Skin of body (tissue), 2 donors: ENCODE results near the gene JAKMIP1. TPM values are rescaled to one million over a fixed set of nuclear protein-coding genes. Genes with fewer than 3 reads are reported as not detected.
"Not testable (repeated sequence)": the region's sequence is repeated elsewhere in the genome, so short reads cannot be mapped to it uniquely, and the experiment has no call there.

Experiments used
- DNase-seq: peaks from one replicate; lab custom pipeline; 2025; lab: John Stamatoyannopoulos, UW
- total RNA-seq: library from RNA; depleted of rRNA; stranded (reverse); fragments of >200 nt; gene quantifications from one replicate; pipeline ENCODE4 v1.2.3, GENCODE V29; 2014

Gene JAKMIP1
- total RNA-seq, 1 donor from 2014 or later: 0.59 TPM

DNA sequence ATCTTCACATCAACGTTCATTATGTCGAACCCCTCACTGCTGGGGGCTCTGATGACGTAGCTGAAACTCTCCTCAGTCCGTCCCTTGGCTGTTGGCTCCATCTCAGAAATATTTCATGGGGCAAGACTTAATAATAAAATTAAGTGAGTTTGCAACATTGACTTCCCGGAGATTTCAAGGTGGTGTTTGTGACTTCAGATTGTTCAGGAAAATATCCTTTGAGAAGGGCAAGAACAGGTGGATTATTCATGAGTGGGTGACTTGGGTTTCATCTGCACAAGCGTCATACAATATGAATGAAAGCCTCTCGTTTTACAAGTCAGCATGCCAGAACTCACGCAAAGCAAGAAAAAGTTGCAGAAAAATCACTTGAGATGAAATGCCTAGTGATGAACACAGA, 182.0 kb downstream of the JAKMIP1 start, which contains the start of gene C4orf50:
C4orf50 (minus strand) TSS at position 101 of the 400 bp plus-strand sequence.
- DNase-seq: no peak

DNA sequence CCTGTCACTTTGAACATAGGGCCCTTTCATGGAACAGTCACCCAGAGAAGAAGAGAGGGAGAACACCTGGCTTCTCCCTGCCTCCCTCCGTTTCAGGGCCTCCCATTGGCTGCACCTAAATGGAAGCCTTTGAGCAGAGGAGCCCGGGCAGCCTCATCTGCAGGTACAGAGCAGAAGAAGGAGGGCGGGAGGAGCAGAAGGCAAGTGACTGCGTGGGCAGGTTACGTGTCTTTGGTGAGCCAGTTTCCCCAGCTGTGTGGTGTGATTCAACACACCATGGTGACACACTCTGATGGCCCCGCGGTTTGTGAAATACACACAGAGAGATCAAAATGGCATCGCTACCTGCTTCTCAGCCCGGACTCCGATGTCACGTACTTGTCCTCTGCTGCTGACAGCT, 182.5 kb downstream of the JAKMIP1 start:
- DNase-seq: no peak

DNA sequence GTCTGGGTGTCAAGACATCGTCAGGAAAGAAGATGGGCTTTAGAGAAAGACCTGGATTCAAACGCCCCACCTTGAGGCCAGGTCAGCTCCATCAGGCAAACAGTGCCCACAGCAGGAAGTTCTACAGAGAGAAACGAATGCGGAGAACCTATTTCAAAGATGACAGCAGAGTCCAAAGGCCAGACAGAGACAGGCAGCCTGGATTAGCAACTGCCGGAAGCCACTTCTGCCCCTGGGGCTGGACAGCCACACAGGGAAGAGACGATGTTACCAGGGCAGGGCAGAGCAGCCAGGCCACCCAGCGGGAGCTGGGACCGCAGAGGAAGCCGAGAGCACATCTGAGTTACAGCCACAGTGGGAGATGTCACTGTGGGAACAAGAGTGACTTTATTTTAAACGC, 183.3 kb downstream of the JAKMIP1 start:
- no peak for DNase-seq

DNA sequence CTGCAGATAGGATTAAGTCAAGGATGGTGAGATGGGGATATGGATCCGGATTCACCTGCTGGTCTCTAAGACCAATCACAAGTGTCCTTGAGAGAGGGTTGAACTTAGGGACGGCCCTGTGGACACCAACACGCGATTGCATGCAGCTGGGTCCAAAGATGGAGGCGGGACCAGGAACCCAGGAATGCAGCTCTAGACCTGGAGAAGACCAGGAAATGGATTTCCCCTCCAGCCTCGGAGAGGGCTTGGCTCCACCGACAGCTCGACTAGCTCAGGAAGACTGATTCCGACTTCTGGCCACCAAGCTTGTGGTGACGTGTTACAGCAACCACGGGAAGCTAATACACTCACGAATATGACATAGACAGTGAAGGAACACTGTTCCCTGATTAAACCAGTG, 186.8 kb downstream of the JAKMIP1 start:
- DNase-seq: no peak

DNA sequence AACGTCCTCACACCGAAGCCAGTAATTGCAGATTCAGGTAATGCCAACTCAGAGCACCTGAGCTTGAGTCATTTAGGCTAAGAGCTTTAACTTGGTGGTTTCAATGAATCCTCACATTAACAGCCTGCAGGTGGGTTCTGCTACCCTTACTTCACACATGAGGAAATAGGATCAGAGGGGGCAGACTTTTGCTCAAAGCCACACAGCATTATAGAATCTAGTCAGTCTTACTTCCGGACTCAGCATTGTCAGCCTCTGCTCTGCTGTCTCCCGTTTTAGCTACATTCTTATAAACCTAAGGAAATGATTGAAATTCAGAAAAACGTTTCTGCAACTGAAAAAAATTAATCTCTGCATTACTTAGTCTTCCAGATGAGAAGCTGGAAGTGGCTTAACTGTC, 188.1 kb downstream of the JAKMIP1 start:
- no peak for DNase-seq

DNA sequence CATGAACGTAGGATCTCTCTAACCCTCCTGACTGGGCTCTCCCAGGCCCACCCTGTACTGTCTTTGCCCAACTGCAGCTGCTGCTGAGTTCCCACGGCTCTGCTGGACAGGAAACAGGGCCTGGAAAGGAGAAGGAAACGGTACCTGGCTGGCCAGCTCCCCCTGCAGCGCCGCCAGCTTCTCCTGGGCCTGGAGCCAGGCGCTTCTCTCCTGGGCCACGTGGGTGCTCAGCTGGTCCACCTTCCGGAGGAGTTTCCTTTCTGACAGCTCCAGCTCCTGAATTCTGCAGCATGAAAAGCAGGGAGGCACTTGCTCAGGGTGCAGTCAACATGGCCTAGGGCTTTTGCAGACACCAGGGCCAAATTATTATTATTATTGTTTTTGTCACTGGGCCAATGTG, 188.7 kb downstream of the JAKMIP1 start:
- no peak for DNase-seq

DNA sequence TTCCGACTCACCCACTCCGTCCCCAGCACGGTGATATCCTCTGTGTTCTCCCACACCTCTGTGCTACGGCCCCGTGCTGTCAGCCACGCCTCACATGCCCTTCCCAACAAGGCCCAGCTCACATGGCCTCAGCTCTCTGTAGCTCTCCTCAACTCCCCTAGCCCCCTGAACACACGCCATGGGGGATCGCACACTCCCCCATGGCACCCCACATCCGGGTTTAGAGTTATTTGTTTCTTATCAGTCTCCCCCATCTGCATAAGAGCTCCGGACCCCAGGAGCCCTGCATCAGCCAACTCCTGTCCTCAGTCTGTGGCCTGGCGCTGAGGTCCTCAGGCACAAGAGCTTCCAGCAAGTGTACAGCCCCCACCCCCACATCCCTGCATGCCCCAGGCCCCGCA, 189.1 kb downstream of the JAKMIP1 start:
- DNase-seq: no peak

DNA sequence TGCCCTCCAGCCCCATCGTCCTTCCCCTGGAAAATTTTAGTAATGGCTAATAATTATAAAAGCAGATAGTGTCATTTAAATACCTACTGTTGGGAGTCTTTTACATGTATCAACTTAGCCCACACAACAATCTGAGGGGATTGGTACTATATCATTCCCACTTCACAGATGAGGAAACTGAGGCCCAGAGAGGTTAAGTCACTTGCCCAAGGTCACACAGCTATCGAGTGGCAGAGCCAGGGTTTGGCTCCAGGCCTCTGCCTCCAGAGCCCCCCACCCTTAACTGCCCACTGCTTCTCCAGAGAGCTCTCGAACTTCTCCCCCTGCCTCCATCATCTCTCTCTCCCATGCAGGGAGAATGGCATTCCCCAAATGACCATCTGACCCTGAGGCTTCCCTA, 189.6 kb downstream of the JAKMIP1 start:
- no peak for DNase-seq

DNA sequence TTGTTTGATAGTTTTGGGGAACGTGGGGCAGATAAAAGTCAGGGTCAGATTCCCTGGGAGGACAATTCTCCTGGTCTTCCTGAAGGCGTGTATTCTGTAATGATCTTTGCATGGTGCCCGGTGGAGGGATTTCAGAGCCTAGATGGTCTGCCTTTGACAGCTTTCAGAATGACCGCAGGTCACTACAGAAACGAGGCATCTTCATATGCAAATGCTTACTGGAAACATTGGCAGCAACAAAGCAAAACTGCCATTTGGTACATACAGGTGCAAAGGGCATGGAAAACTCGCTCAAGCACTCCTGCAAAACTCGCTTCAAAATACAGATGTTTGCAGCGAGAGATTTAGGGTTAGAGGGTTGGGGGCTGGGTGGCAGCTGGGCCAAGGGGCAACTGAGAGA, 190.9 kb downstream of the JAKMIP1 start:
- no peak for DNase-seq

DNA sequence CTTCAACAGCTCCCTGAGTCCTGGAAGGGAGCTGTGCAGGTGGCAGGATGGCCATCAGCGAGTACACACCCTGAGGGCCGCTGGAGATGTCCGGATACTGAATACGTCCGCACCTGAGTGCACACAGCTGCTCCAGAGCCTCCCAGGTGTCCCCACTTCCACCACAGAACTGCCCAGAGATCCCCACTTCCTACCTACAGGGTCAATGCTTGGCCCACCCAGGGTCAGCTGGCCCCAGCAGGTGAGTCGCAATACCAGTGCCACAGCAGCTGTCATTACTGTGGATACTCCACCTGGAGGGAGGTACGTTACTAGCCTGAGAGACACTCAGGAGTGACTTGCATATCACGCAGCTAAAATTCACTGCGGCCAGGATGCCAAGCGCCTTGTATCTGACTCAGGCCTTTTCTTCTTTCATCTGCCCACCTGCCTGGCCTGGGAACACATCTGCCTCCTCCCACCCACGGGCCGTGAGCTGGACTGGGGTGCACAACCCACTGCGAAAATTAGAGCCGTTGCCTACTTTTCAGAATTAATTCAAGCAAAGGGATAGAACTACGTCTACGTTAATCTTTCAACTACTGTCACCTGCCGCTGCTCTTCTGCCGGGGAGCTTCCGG, 191.5 kb downstream of the JAKMIP1 start:
- no peak for DNase-seq

DNA sequence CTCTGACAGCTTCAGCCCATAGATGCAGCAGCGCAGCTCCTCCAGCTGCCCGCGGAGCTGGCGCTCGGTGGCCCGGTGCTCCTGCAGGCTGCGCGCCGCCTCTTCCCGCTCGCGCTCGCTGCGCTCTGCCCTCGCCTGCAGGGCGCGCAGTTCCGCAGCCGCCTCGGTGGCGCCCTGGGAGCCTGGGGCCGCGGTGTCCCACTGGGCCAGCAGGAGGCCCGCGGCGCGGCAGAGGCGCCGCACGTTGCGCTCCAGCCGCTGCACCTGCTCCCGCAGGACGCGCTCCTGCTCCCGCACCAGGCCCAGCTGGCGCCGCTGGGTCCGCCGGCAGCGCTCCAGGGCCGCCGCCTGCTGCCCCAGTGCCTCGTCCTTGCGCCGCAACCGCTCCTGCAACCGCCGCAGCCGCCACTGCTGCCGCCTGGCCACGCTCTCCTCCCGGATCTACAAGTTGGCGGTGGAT, 192.2 kb downstream of the JAKMIP1 start:
- DNase-seq: no peak

DNA sequence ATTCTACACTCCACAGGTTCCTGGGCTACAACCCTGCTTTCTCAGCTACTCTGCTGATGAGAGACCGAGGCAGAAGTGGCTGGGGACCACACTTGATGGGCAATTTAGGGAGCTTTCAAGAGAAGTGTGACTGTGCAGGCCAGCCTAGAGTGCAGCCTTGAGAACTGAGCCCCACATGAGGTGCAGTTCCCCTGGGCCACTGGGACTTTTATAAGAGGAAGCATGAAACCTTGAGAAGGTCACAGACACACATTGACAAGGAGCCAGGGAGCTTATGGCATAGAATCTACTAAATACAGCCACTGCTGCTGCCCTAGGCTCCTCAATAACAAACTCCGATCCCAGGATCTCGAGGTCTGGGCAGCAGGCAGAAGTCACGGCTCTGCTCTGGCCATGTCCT, 195.2 kb downstream of the JAKMIP1 start:
- DNase-seq: no peak

DNA sequence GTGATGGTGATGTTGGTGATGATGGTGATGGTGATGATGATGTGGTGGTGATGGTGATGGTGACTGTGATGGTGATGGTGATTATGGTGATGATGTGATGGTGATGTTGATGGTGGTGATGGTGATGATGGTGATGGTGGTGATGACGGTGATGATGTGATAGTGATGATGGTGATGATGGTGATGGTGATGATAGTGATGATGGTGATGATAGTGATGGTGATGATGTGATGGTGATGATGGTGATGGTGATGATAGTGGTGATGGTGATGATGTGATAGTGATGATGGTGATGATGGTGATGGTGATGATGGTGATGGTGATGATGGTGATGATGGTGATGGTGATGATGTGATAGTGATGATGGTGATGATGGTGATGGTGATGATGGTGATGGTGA, 196.9 kb downstream of the JAKMIP1 start:
- DNase-seq: not testable (repeated sequence)

DNA sequence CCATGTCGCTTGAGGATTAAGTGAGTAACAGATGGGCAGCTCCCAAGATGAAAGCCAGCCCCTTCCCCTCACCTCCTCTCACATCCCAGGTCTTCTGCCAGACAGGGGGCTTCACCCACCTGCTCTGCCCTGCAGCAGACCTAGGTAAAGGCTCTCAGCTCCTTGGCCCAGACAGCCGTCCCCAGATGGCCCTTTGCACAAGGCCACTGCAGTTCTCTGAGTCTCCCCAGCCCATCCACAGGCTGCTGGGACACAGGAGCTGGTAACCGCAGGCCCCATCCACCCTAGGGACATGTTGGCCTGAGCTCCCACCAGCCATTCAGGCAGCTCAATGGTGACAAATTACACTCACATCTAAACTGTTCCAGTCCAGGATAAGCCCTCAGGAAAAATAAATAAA, 197.4 kb downstream of the JAKMIP1 start:
- DNase-seq: no peak

DNA sequence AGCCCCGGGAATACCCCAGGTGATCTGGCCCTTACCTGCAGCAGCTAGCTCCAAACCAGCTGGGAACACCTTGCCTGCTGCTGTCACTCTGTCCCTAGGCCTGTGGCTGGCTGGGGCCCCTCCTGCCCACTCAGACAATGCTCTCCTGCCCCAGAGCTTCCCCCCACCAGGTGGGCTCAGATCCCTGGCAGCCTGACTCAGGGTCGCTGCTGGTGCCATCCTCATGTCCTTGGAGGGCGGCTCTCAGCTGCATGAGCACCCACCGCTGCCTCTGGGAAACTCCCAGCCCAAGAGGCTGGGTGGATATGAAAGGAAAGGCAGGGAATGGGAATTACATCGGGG, 197.9 kb downstream of the JAKMIP1 start:
- no peak for DNase-seq

DNA sequence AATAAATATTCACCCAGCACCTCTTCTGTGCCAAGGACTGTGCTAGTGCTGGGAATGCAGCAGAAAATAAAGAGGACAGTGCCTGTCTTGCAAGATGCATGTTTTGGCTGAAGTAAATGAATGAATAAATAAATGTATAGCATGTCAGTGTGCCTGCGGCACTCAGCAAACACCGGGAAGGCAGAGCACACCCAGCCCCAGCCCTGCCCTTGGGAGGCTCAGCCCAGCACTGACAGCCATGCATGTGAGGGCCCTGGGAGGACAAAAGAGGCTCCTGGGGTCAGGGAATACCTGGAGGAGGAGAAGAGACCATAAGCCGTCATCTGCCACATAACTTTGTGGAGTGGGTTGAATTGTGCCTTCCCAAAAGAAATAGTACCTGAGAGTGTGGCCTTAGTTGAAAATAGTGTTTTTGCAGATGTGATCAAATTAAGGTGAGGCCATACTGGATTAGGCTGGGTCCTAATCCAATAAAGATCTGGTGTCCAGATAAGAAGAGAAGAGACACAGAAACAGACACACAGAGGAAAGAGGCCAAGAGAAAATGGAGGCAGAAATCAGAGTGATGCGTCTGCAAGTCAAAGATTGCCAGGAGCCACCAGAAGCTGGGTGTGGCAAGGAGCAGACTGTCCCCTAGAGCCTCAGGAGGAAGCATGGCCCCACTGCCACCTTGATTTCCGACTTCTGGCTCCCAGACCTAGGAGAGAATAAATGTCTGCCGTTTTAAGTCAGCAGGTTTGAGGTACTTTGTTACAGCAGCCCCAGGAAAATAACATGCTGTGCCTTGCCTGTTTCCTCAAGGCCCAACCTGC, 198.5 kb downstream of the JAKMIP1 start:
- no peak for DNase-seq

DNA sequence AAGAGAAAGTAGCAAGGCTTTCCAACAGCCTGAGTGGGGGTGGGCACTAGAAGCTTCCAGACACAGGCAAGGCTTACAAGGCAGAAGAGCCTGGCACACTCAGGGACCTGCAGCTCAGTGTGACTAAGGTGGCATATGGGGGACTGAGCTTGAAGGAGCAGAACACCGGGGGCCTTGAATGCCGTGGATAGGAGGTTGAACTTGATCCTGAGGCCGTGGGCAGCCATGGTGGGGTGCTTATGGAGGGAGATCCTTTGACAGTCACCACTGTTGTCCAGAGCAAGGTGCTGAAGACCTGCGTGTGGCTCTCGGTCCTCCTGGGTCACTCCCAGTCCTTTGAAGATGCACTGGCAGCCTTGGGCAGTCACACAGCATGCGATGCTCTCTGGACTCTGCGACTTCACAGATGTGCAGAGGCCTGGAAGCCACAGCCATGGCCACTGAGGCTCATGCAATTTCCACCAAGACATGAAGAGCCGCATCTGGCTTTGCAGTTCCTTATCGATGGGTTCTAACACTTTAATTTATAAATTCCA, 200.5 kb downstream of the JAKMIP1 start:
- DNase-seq: no peak

DNA sequence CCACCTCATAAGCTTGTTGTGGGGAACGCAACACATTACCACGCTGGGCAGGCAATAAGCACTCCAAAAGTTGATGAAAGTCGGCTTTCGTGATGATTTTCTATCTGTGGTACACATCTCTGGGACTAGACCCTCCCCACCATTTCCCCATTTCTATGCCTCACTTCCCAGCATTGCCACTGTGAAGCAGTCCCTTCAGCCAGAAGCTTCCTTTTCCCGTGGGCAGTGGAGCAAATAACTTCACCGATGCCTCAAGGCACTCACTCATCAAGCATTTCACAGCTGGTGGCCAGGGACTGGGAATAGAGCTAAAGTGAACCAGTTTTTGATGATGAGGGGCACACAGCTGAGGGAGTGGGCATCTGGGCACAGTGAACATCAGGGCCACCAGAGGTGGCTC, 201.0 kb downstream of the JAKMIP1 start:
- no peak for DNase-seq

DNA sequence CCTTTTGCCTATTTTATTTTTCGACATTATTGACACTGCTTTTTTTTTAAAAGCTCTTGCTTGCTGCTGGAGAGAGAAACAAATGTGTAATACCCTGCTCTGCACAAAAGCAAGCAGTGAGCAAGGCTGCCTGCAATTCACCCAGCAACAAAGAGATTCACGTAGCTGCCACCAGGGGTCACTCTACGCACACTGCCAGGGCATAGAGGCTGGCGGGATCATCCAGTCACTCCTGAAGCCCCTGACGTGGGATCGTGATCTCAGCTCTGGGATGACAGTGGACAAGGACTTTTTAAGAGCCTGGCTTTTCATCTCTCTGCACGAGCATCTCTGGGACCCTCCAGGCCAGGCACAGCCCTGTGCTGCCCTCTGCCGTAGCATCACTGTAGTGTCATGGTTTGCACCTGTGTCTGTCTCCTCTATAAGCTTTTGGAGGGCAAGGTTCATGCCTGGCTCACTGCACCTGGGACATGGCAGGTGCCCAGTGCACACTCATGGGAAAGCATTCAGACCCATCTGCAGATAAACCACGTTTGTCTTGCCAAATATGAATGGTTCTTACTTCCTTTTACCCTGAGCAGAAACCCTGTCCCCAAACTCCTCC, 201.9 kb downstream of the JAKMIP1 start:
- DNase-seq: peak; percentile 52

DNA sequence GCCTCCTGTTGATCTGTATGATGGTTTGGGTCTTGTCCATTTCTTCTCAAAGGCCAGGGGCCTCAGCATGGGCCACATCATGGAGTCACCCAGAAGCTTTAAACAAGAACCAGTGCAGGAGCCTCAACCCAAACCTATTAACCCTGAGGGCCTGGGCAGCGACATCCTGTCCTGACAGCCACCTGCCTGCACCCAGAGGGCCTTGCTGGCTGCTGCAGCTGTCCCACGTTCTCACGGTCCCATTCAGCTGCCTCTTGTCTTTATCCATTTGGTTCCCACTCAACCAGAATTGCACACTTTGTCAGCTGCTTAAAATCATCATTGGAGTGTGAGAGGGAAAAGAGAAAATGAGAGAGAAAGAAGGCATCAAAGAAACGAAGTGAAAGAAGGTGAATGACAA, 203.7 kb downstream of the JAKMIP1 start:
- DNase-seq: no peak

DNA sequence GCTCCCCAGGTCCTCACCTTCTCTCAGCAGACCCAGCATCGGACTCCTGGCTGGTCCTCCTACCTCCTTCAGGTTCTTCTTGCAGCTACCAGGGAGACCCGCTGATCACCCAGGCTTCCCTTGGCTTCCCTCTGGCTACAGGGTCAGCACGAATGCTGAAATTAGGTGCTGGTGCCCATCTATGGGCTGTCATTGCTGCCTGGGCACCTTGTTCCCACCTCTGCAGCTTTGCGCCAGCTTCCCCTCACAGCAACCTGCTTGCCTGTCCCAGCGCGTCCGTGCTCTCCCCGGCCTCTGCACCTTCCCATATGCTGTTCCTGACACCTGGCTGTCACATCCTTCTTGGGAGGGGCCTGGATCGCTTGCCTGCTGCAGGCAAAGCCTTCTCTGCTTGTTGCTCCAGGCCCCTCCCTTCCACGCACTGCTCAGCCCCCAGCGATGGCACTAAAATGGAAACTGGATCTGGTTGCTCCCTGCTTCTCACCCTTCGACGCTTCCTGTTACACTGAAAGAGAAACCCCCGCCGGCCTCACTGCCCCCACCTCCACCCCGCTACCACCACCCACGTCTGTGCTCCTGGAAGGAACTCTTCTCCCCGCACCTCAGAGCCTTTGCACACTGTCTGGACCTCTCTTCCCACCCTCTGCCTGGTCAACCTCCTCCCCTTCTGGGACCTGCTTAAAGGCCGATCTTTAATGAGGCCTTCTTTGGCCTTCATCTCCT, 204.3 kb downstream of the JAKMIP1 start:
- DNase-seq: no peak
